OCI-LY7 (cell line): ENCODE results near the gene ANGPT4. TPM values are rescaled to one million over a fixed set of nuclear protein-coding genes. Genes with fewer than 3 reads are reported as not detected.

Experiments
- BruUV-seq: library from RNA; stranded (reverse); fragments of 400-500 nt; replicated peaks from 2 replicates; lab custom pipeline; 2021; lab: Mats Ljungman, UMichigan
- CTCF ChIA-PET: fragments of 300-600 bp; sonication (Branson Sonifier 250); formaldehyde crosslinking; loops from one replicate; lab custom pipeline; 2022; ENCODE audit warnings: antibody characterized with exemption; ENCODE audit not compliant: unreplicated experiment; lab: Charles Lee
- POLR2A ChIA-PET: fragments of 300-600 bp; sonication (Branson Sonifier 250); formaldehyde crosslinking; loops from one replicate; lab custom pipeline; 2022; ENCODE audit warnings: antibody characterized with exemption; lab: Charles Lee
- DNase-seq: peaks from one replicate; pipeline ENCODE4 v3.0.0-alpha.2; 2015; ENCODE audit warnings: low spot score
- H2AFZ ChIP-seq: fragments of 200-600 bp; sonication (generic), shearing (Covaris generic); 2 replicates; pipeline ENCODE4 v1.6.1; 2014; ENCODE audit warnings: mild to moderate bottlenecking, antibody characterized with exemption, low read length, moderate library complexity
- H3K27ac ChIP-seq: fragments of 200-600 bp; sonication (generic); 2 replicates; pipeline ENCODE4 v1.5.1; 2014; ENCODE audit warnings: mixed run types, low read depth, mild to moderate bottlenecking, moderate library complexity, low read length, inconsistent platforms; ENCODE audit not compliant: poor library complexity, severe bottlenecking
- H3K36me3 ChIP-seq: fragments of 200-600 bp; sonication (generic); 2 replicates; pipeline ENCODE4 v1.6.1; 2014; ENCODE audit warnings: mild to moderate bottlenecking, antibody characterized with exemption, low read length, moderate library complexity, mixed read lengths; ENCODE audit not compliant: insufficient read depth
- H3K4me1 ChIP-seq: fragments of 200-600 bp; sonication (generic); 2 replicates; pipeline ENCODE4 v1.5.1; 2014; ENCODE audit warnings: mild to moderate bottlenecking, low read length; ENCODE audit not compliant: insufficient read depth, poor library complexity, severe bottlenecking
- H3K4me2 ChIP-seq: fragments of 200-600 bp; sonication (generic); 2 replicates; pipeline ENCODE4 v1.6.1; 2014; ENCODE audit warnings: mild to moderate bottlenecking, low read length
- H3K4me3 ChIP-seq: fragments of 200-600 bp; sonication (generic); 2 replicates; pipeline ENCODE4 v1.5.1; 2014; ENCODE audit warnings: mild to moderate bottlenecking, low read depth, low read length; ENCODE audit not compliant: poor library complexity, severe bottlenecking
- H3K79me2 ChIP-seq: fragments of 200-600 bp; sonication (generic); 2 replicates; pipeline ENCODE4 v1.6.1; 2016; ENCODE audit warnings: low read depth, mild to moderate bottlenecking, low read length, moderate library complexity, mixed read lengths; ENCODE audit not compliant: insufficient read depth
- H3K9me2 ChIP-seq: fragments of 200-600 bp; sonication (generic); 2 replicates; pipeline ENCODE4 v1.6.1; 2016; ENCODE audit warnings: mild to moderate bottlenecking, low read length, mixed read lengths; ENCODE audit not compliant: insufficient read depth
- H3K9me3 ChIP-seq: fragments of 200-600 bp; sonication (generic); 2 replicates; pipeline ENCODE4 v1.6.1; 2014; ENCODE audit warnings: mild to moderate bottlenecking, mixed run types, low read length, mixed read lengths
- H4K20me1 ChIP-seq: fragments of 200-600 bp; sonication (generic); 2 replicates; pipeline ENCODE4 v1.6.1; 2014; ENCODE audit warnings: mild to moderate bottlenecking, antibody characterized with exemption, low read length, moderate library complexity, mixed read lengths; ENCODE audit not compliant: insufficient read depth
- CTCF ChIP-seq: fragments of 200-600 bp; sonication (generic); conservative IDR thresholded peaks from 2 replicates; pipeline ENCODE4 v1.5.1; 2014; ENCODE audit warnings: mild to moderate bottlenecking, antibody characterized with exemption, low read length, moderate library complexity, mixed read lengths
- EZH2phosphoT487 ChIP-seq: fragments of 200-600 bp; sonication (generic); IDR thresholded peaks from 2 replicates; pipeline ENCODE4 v1.6.1; 2018; ENCODE audit warnings: low read depth, borderline replicate concordance, mild to moderate bottlenecking, mixed run types, antibody characterized with exemption, low read length, moderate library complexity, mixed read lengths
- intact Hi-C: fragments of 100-400 bp; cut with micrococcal nuclease; formaldehyde crosslinking; loops from one replicate; pipeline ENCODE4 v1.10.0; 2022; ENCODE audit not compliant: unreplicated experiment
- total RNA-seq, 2 experiments: library from RNA; depleted of rRNA in 1 of 2; stranded (reverse); fragments of >200 nt in 1 of 2; shearing (Covaris generic) in 1 of 2; gene quantifications; 2 replicates each; pipeline ENCODE4 v1.2.3, GENCODE V29; 2014 to 2022

ANGPT4 gene
- total RNA-seq, 2 experiments from 2014 or later = not detected

- Histone ChIP-seq H2AFZ (no peak overlapping the region), H3K9me2 (no peaks in the 10 kb centered on the region), H3K4me2 (peak overlapping the region; percentile 66), H4K20me1 (no peaks in the 10 kb centered on the region), H3K4me1 (peaks cover 65% of the 10 kb centered on the region), H3K4me3 (peak overlapping the region; percentile 77), H3K36me3 (peaks cover 4% of the 10 kb centered on the region; the same call in 1 of the 2 replicates), H3K79me2 (peaks cover 28% of the 10 kb centered on the region; the same call in 1 of the 2 replicates), H3K27ac (peak overlapping the region; percentile 80), H3K9me3 (no peaks in the 10 kb centered on the region)
- intact Hi-C loops = loop anchor here (1.0 to 5.0 kb wide), 2 partner anchors 11 to 1808 kb away; partner anchors contain the start of genes FAM110A and NOP56
- DNase-seq = no peak
- ChIA-PET CTCF (interaction anchor here (2.0 kb wide), 1 partner anchor 10 kb away, joined by 7 read pairs; the partner anchor contains the start of gene FAM110A), POLR2A (interaction anchor here (0.7 to 3.8 kb wide), 3 partner anchors 11 to 551 kb away, joined by 4 to 31 read pairs (median 4); partner anchors contain the start of gene FAM110A)
- TF ChIP-seq CTCF (no peak), EZH2phosphoT487 (no peak)
- no TSS peak for BruUV-seq
Measured at GRCh38 chr20:843912-844311, 72.2 kb downstream of the ANGPT4 start.

GRCh38 chr20:842547-842940, 73.6 kb downstream of the ANGPT4 start:
- H2AFZ ChIP-seq = no peak overlapping the region
- H4K20me1 ChIP-seq = no peaks in the 10 kb centered on the region
- H3K4me2 ChIP-seq = no peak overlapping the region
- intact Hi-C loops = loop anchor here (5.0 kb wide), 1 partner anchor 1810 kb away; the partner anchor contains the start of gene NOP56
- peaks cover 52% of the 10 kb centered on the region for H3K4me1 ChIP-seq
- TF ChIP-seq EZH2phosphoT487 (no peak), CTCF (no peak)
- no TSS peak for BruUV-seq
- H3K79me2 ChIP-seq = peaks cover 22% of the 10 kb centered on the region; the same call in 1 of the 2 replicates
- H3K9me3 ChIP-seq = no peaks in the 10 kb centered on the region
- ChIA-PET POLR2A (interaction anchor here (0.6 to 3.8 kb wide), 2 partner anchors 9 to 89 kb away, joined by 3 to 31 read pairs; partner anchors contain the start of gene FAM110A), CTCF (no interaction called here)
- DNase-seq = no peak
- no peak overlapping the region for H3K27ac ChIP-seq
- no peaks in the 10 kb centered on the region for H3K9me2 ChIP-seq
- H3K4me3 ChIP-seq = no peak overlapping the region
- no peaks in the 10 kb centered on the region for H3K36me3 ChIP-seq
